ENCODE data around the gene BIK. TPM values are rescaled to one million over a fixed set of nuclear protein-coding genes. Genes with fewer than 3 reads are reported as not detected.
"Not testable (repeated sequence)": the region's sequence is repeated elsewhere in the genome, so short reads cannot be mapped to it uniquely, and the experiment has no call there.

BIK gene
- total RNA-seq, 2 donors from 2014 or later, result 1.9 to 4.0 TPM

GRCh38 chr22:43094085-43094484, 16.5 kb upstream of the BIK start:
- no peak for ATAC-seq (replicated peaks)
- H3K27me3 Mint-ChIP-seq, result no peaks in the 10 kb centered on the region
- peaks cover 4% of the 10 kb centered on the region for H3K9me3 Mint-ChIP-seq
- no peak overlapping the region for H3K27ac Mint-ChIP-seq
- no peak overlapping the region for H3K4me3 Mint-ChIP-seq
- H3K4me1 Mint-ChIP-seq, result no peaks in the 10 kb centered on the region
- no peaks in the 10 kb centered on the region for H3K36me3 Mint-ChIP-seq (ENCODE audit: low read depth)

DNA sequence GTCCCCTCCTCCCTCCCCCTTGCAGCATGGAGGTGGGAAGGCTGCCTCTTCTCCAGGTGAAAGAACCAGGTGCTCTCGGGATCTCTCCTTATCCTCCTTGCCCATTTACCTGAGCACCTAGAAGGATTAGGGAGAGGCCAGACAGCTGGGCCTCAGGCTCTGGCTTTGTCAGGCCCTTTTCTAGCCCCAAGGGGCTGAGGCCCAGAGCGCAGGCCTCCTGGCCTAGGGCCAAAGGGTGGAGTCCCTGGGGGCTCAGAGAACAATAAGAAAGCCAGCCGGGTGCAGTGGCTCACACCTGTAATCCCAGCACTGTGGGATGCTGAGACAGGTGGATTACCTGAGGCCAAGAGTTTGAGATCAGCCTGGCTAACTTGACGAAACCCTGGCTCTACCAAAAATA, 16.0 kb upstream of the BIK start:
- no peak for ATAC-seq (replicated peaks)
- no peaks in the 10 kb centered on the region for H3K4me1 Mint-ChIP-seq
- H3K27ac Mint-ChIP-seq, result no peak overlapping the region
- no peaks in the 10 kb centered on the region for H3K27me3 Mint-ChIP-seq
- no peak overlapping the region for H3K4me3 Mint-ChIP-seq
- no peaks in the 10 kb centered on the region for H3K36me3 Mint-ChIP-seq (ENCODE audit: low read depth)
- peaks cover 4% of the 10 kb centered on the region for H3K9me3 Mint-ChIP-seq

DNA sequence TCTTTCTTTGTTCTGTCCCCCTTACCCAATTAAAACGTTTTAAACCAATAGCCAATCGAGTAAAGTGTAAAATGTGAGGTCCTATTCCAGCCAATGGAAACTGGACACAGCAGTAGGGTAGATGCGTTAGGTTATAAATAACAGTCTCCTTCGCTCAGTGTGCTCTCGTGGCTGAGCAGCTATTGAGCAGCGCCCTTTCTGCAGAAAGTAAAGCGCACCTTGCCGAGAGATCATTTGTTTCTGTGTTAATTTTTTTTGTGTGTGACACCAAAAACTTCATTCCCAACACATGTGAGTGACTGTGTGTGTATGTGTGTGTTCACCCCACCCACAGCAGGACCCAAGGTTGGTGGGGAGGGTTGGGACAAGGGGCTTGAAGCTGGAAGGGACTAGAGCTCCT, 14.1 kb upstream of the BIK start:
- no peak overlapping the region for H3K27ac Mint-ChIP-seq
- H3K4me3 Mint-ChIP-seq, result no peak overlapping the region
- H3K36me3 Mint-ChIP-seq (ENCODE audit: low read depth), result no peaks in the 10 kb centered on the region
- H3K9me3 Mint-ChIP-seq, result peaks cover 4% of the 10 kb centered on the region
- peaks cover 4% of the 10 kb centered on the region for H3K4me1 Mint-ChIP-seq
- ATAC-seq (replicated peaks), result no peak
- H3K27me3 Mint-ChIP-seq, result no peaks in the 10 kb centered on the region

- Mint-ChIP-seq H3K4me1 (peaks cover 4% of the 10 kb centered on the region), H3K36me3 (ENCODE audit: low read depth) (no peaks in the 10 kb centered on the region)
- ATAC-seq (replicated peaks), result no peak
These were observed 12.2 kb upstream of the BIK start for GRCh38 chr22:43098356-43098755.

DNA sequence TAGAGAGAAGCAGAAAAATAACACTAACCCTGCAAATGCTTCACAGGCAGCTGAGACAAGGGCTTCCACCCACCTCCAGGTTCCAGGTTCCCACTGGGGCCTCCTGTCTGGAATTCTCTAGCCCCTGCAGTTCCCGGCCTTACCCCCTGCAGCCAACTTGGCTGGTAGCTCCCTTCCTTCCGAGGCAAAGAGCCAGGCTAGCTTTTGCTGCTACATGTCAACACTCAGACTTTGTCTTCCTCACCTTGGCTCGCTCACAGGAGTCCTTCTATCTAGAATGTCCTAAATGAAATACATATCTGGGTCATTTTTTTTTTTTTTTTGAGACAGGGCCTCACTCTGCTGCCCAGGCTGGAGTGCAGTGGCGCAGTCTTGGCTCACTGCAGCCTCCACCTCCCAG, 11.5 kb upstream of the BIK start:
- H3K9me3 Mint-ChIP-seq, result peaks cover 4% of the 10 kb centered on the region
- peaks cover 10% of the 10 kb centered on the region for H3K4me1 Mint-ChIP-seq
- H3K27me3 Mint-ChIP-seq, result no peaks in the 10 kb centered on the region
- no peaks in the 10 kb centered on the region for H3K36me3 Mint-ChIP-seq (ENCODE audit: low read depth)
- no peak overlapping the region for H3K4me3 Mint-ChIP-seq
- no peak for ATAC-seq (replicated peaks)
- no peak overlapping the region for H3K27ac Mint-ChIP-seq

More at GRCh38 chr22:43098356-43098755, 12.2 kb upstream of the BIK start:
- no peak overlapping the region for H3K27ac Mint-ChIP-seq
- no peak overlapping the region for H3K4me3 Mint-ChIP-seq
- no peaks in the 10 kb centered on the region for H3K27me3 Mint-ChIP-seq
- peaks cover 4% of the 10 kb centered on the region for H3K9me3 Mint-ChIP-seq

DNA sequence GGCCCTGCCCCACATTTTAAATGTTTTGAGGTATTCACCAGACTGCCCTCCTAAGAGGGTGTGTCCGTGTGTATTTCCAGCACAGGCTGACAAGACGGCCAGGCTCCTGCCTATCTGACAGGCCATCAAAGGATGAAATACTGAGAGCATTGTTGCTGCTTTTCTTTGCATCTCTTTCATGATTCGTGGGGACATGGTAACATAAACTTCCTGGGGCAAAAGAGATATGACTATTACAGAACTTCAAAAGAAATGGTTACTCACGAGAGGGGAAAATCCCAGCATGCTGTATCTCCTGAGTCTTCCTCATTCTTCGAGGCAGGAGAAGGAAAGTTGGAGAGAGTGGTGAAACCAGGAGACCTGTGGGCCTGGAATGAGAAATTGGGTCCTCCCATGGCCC, 10.3 kb upstream of the BIK start:
- peaks cover 10% of the 10 kb centered on the region for H3K4me1 Mint-ChIP-seq
- H3K4me3 Mint-ChIP-seq, result no peak overlapping the region
- peak overlapping the region; percentile 16 for H3K27ac Mint-ChIP-seq
- ATAC-seq (replicated peaks), result peak; percentile 70
- H3K36me3 Mint-ChIP-seq (ENCODE audit: low read depth), result no peaks in the 10 kb centered on the region
- no peaks in the 10 kb centered on the region for H3K27me3 Mint-ChIP-seq
- peaks cover 4% of the 10 kb centered on the region for H3K9me3 Mint-ChIP-seq

GRCh38 chr22:43101306-43101705, 9.2 kb upstream of the BIK start:
- no peak overlapping the region for H3K27ac Mint-ChIP-seq
- no peak for ATAC-seq (replicated peaks)
- no peak overlapping the region for H3K4me3 Mint-ChIP-seq
- no peaks in the 10 kb centered on the region for H3K27me3 Mint-ChIP-seq
- no peaks in the 10 kb centered on the region for H3K36me3 Mint-ChIP-seq (ENCODE audit: low read depth)
- H3K9me3 Mint-ChIP-seq, result no peaks in the 10 kb centered on the region
- peaks cover 10% of the 10 kb centered on the region for H3K4me1 Mint-ChIP-seq

- peaks cover 10% of the 10 kb centered on the region for H3K4me1 Mint-ChIP-seq
- H3K9me3 Mint-ChIP-seq; H3K36me3 Mint-ChIP-seq (ENCODE audit: low read depth); H3K27me3 Mint-ChIP-seq: not testable (repeated sequence)
- peak; percentile 89 for ATAC-seq (replicated peaks)
- peak overlapping the region; percentile 46 for H3K27ac Mint-ChIP-seq
- peak overlapping the region; percentile 53 for H3K4me3 Mint-ChIP-seq
These were observed 6.4 kb upstream of the BIK start for GRCh38 chr22:43104056-43104625.

GRCh38 chr22:43104950-43105349, 5.6 kb upstream of the BIK start:
- not testable (repeated sequence) for H3K27me3 Mint-ChIP-seq; ATAC-seq (replicated peaks); H3K4me3 Mint-ChIP-seq; H3K36me3 Mint-ChIP-seq (ENCODE audit: low read depth); H3K9me3 Mint-ChIP-seq; H3K27ac Mint-ChIP-seq
- H3K4me1 Mint-ChIP-seq, result peaks cover 10% of the 10 kb centered on the region

DNA sequence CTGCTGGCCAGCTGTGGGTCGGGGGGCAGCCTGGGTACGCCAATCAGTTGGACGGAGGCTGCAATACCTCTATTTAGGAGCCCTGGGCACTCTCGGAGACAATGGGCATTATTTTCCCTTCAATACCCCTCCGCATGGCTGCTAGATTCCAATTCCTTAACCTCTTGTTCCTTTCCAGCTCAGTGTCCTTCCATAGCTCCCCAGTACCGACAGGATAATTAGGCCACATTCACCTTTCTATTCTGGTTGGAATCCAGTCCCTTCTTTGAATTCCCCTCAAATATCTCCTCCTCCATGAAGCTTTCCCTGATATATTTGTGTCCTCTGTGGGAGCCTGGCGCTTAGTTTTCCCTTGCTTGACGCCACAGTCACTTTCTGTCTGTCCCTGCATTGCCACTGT, 4.2 kb upstream of the BIK start:
- Mint-ChIP-seq H3K27me3 (no peaks in the 10 kb centered on the region), H3K4me3 (no peak overlapping the region)

GRCh38 chr22:43109511-43109910, 1.0 kb upstream of the BIK start:
- H3K27me3 Mint-ChIP-seq, result no peaks in the 10 kb centered on the region
- H3K9me3 Mint-ChIP-seq, result no peaks in the 10 kb centered on the region
- H3K4me1 Mint-ChIP-seq, result no peaks in the 10 kb centered on the region
- peak overlapping the region; percentile 15 for H3K4me3 Mint-ChIP-seq
- no peaks in the 10 kb centered on the region for H3K36me3 Mint-ChIP-seq (ENCODE audit: low read depth)
- H3K27ac Mint-ChIP-seq, result no peak overlapping the region
- ATAC-seq (replicated peaks), result no peak

More for the DNA sequence above, 4.2 kb upstream of the BIK start:
- Mint-ChIP-seq H3K4me1 (peaks cover 7% of the 10 kb centered on the region), H3K9me3 (no peaks in the 10 kb centered on the region), H3K27ac (no peak overlapping the region), H3K36me3 (ENCODE audit: low read depth) (no peaks in the 10 kb centered on the region)
- no peak for ATAC-seq (replicated peaks)

GRCh38 chr22:43109921-43110443, 568 bp upstream of the BIK start:
- no peaks in the 10 kb centered on the region for H3K4me1 Mint-ChIP-seq
- peak overlapping the region; percentile 68 for H3K4me3 Mint-ChIP-seq
- no peaks in the 10 kb centered on the region for H3K9me3 Mint-ChIP-seq
- H3K27ac Mint-ChIP-seq, result no peak overlapping the region
- H3K36me3 Mint-ChIP-seq (ENCODE audit: low read depth), result no peaks in the 10 kb centered on the region
- H3K27me3 Mint-ChIP-seq, result no peaks in the 10 kb centered on the region
- ATAC-seq (replicated peaks), result no peak

DNA sequence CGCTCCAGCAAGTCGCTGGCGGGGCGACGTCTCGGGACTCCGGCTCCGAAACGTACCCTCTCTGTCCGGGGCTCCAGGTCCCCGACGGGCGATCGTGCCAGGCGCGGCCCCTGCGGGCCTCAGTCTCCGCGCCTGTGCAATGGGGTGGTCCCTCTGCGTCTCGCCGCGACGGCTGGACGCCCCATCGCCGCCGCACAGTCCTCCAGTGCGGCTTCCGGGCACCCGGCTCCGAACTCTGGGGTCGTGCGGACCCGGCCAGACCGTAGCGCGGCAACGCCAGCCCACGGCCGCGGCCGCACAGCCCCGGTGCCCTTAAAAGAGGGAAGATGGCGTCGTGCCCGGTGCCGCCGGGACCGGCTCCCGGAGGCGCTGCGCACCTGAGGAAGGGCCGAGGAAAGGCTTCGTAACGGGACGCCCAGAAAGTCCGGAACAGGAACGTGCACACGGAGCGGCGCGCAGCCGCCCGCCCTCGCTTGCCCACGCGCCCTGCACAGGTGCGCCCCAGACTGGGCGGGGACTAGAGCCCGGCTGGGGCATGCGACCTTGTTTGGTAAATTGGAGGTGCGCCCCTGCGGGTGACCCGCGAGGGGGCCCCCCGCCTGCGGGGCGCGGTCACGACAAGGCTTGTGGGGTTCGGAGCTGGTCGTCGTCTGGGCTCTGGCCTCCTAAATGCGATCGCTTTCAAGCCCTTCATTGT, 525 bp downstream of the BIK start:
- peak; percentile 71 for ATAC-seq (replicated peaks)
- no peaks in the 10 kb centered on the region for H3K4me1 Mint-ChIP-seq
- peak overlapping the region; percentile 59 for H3K4me3 Mint-ChIP-seq
- no peaks in the 10 kb centered on the region for H3K36me3 Mint-ChIP-seq (ENCODE audit: low read depth)
- H3K27me3 Mint-ChIP-seq, result no peaks in the 10 kb centered on the region
- H3K27ac Mint-ChIP-seq, result no peak overlapping the region
- H3K9me3 Mint-ChIP-seq, result no peaks in the 10 kb centered on the region

DNA sequence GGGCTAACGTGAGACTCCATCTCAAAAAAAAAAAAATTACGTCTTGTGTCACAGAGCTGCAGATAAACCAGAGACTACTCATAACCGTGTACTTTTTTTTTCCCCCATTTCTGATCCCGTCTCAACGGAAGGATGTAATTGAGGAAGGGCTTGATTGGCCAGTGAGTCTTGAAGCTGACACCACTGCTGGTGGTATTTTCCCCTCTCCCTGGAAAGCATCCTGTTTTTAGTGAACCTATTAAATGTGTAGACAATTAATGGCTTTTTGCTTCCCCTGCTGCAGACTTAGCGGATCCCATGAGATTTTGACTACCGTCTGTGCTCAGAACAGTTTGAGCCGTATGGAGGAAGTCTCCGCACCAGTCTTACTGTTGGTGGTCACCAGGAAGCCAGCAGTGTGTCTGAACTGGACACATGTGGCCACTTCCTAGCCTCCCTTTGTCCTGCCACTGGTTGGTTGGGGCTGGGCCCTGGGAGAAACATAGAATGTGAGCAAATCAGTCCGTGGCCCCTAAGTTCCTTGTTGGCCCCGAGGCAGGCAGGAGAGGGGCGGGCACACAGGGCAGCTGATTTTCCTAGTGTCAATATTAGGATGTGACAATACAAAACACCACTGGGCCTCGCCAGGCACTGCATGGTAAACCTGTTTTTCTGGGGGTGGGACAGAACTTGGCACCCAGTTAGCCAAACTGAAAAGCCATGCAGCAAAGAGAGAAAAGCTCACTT, 3.1 kb downstream of the BIK start:
- Mint-ChIP-seq H3K36me3 (ENCODE audit: low read depth) (no peaks in the 10 kb centered on the region), H3K4me3 (no peak overlapping the region), H3K27ac (no peak overlapping the region), H3K9me3 (no peaks in the 10 kb centered on the region), H3K4me1 (no peaks in the 10 kb centered on the region), H3K27me3 (no peaks in the 10 kb centered on the region)
- no peak for ATAC-seq (replicated peaks)

DNA sequence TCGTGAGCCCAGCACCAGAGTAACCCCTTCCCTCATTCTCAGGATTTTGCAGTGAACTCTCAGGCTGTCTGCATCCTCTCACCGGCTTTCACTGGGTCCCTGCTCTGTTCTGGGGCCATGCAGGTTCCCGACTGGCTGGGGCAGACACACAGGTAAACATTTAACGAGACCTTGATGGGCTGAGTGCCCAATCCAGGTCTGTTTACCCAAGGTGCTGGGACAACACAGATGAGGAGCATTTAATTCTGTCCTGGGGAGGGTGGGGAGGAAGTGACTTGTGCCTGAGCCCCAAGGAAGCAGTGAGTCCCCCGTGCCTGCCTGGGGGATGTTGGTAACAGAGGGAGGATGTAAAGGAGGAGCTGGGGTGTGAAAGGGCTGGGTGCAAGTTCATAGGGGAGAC, 4.4 kb downstream of the BIK start:
- H3K4me3 Mint-ChIP-seq, result no peak overlapping the region
- H3K36me3 Mint-ChIP-seq (ENCODE audit: low read depth), result no peaks in the 10 kb centered on the region
- no peak for ATAC-seq (replicated peaks)
- H3K27ac Mint-ChIP-seq, result no peak overlapping the region
- no peaks in the 10 kb centered on the region for H3K4me1 Mint-ChIP-seq
- no peaks in the 10 kb centered on the region for H3K27me3 Mint-ChIP-seq
- H3K9me3 Mint-ChIP-seq, result no peaks in the 10 kb centered on the region
